Smooth muscle cell (in vitro differentiated cells): ENCODE results near the gene DPF3. TPM values are rescaled to one million over a fixed set of nuclear protein-coding genes. Genes with fewer than 3 reads are reported as not detected.

Source experiments
- DNase-seq: peaks from one replicate; lab custom pipeline; 2025; ENCODE audit not compliant: unreplicated experiment; lab: John Stamatoyannopoulos, UW
- H2AFZ ChIP-seq: fragments of 200-600 bp; sonication (generic); 2 replicates; pipeline ENCODE4 v1.6.0; 2016; ENCODE audit warnings: antibody characterized with exemption, low read depth, mild to moderate bottlenecking
- H3F3A ChIP-seq: fragments of 200-600 bp; sonication (generic); 2 replicates; pipeline ENCODE4 v1.6.0; 2017; ENCODE audit warnings: antibody characterized with exemption, low read depth
- H3K27ac ChIP-seq: fragments of 200-600 bp; sonication (generic); 2 replicates; pipeline ENCODE4 v1.5.1; 2016; ENCODE audit warnings: low read depth, mild to moderate bottlenecking
- H3K27me3 ChIP-seq: fragments of 200-600 bp; sonication (generic); 2 replicates; pipeline ENCODE4 v1.6.1; 2016; ENCODE audit warnings: low read depth, mild to moderate bottlenecking
- H3K36me3 ChIP-seq: fragments of 200-600 bp; sonication (generic); 2 replicates; pipeline ENCODE4 v1.5.1; 2016; ENCODE audit warnings: low read depth
- H3K4me1 ChIP-seq: fragments of 200-600 bp; sonication (generic); 2 replicates; pipeline ENCODE4 v1.5.1; 2016; ENCODE audit warnings: low read depth
- H3K4me2 ChIP-seq: fragments of 200-600 bp; sonication (generic); 2 replicates; pipeline ENCODE4 v1.6.0; 2016; ENCODE audit warnings: mild to moderate bottlenecking
- H3K4me3 ChIP-seq: fragments of 200-600 bp; sonication (generic); 2 replicates; pipeline ENCODE4 v1.5.1; 2016; ENCODE audit warnings: mild to moderate bottlenecking
- H3K79me2 ChIP-seq: fragments of 200-600 bp; sonication (generic); 2 replicates; pipeline ENCODE4 v1.6.0; 2016; ENCODE audit warnings: low read depth, mild to moderate bottlenecking
- H3K9ac ChIP-seq: fragments of 200-600 bp; sonication (generic); 2 replicates; pipeline ENCODE4 v1.6.0; 2016; ENCODE audit warnings: low read depth
- H3K9me3 ChIP-seq: fragments of 200-600 bp; sonication (generic); replicated peaks from 2 replicates; pipeline ENCODE4 v1.5.1; 2016; ENCODE audit warnings: low read depth
- H4K20me1 ChIP-seq: fragments of 200-600 bp; sonication (generic); 2 replicates; pipeline ENCODE4 v1.6.0; 2016; ENCODE audit warnings: low read depth
- WGBS: methylation state at CpG from one replicate; pipeline ENCODE4 v1.1.7; 2016; ENCODE audit warnings: low lambda C conversion rate; 5-methylcytosine and 5-hydroxymethylcytosine counted together
- polyA plus RNA-seq: library from polyadenylated mRNA; unstranded; fragments of >200 nt; fragmentation: Nextera tagmentation; extraction: Ambion mirVana; gene quantifications from 2 replicates; pipeline ENCODE4 v1.2.1, GENCODE V29; 2016
- total RNA-seq: library from RNA; depleted of rRNA; stranded (reverse); fragments of >200 nt; gene quantifications from 2 replicates; pipeline ENCODE4 v1.2.3, GENCODE V29; 2014
- TF ChIP-seq, protein P1 (sequence below): fragments of 200-600 bp; sonication (generic); IDR thresholded peaks from 2 replicates; pipeline ENCODE4 v1.5.1; 2017; ENCODE audit warnings: borderline replicate concordance, mild to moderate bottlenecking, antibody characterized with exemption; ENCODE audit not compliant: insufficient read depth, poor library complexity, severe bottlenecking

Gene DPF3
- total and polyA plus RNA-seq, 2 experiments from 2014 or later: 4.9 to 12.6 TPM

DNA sequence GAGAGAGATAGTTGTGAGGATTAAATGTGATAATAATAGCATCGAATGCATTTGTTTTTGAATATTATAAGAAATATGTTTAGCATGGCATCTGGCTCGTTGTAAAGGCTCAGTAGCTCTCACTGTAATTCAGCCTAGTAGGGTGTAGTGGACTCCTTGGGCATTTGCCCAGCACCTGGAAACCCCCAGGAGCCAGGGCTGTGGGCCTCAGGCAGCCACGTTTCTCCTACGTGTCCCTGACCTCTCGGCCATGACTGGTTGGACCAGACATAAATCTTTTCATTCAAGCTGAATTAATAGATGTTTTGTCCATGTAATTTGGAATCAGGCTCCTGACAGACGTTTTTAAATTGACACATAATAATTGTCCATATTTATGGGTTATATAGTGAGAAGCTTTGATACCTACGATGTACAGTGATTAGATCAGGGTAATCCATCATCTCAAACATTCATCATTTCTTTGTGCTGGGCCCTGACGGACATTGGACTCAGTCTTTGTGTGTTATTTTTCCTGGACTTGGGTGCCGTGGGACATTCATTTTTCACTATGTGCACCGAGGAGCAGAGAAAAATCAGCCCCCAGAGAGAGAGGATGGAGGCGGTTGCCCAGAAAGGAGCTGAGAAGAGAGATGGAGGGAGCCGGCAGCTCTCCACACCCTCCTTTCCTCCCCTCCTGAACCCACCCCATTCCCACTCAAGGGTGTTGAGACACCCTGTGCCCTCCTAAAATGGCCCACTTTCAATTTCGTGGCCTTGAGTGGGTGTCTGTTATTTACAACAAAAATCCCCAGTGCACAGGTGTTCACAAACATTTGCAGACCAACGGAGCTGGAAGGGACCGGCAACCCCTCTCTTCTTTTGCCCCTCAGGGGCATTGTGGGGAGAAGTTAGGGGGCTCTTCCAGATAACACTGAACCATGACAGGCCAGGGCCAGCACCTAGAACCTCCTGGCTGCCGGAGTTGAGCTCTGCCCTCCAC lies 296.4 kb downstream of the DPF3 start:
- H3F3A ChIP-seq: no peaks in the 10 kb centered on the region
- no peaks in the 10 kb centered on the region for H4K20me1 ChIP-seq
- no peaks in the 10 kb centered on the region for H3K9me3 ChIP-seq
- no peaks in the 10 kb centered on the region for H3K79me2 ChIP-seq
- TF ChIP-seq, protein P1, sequence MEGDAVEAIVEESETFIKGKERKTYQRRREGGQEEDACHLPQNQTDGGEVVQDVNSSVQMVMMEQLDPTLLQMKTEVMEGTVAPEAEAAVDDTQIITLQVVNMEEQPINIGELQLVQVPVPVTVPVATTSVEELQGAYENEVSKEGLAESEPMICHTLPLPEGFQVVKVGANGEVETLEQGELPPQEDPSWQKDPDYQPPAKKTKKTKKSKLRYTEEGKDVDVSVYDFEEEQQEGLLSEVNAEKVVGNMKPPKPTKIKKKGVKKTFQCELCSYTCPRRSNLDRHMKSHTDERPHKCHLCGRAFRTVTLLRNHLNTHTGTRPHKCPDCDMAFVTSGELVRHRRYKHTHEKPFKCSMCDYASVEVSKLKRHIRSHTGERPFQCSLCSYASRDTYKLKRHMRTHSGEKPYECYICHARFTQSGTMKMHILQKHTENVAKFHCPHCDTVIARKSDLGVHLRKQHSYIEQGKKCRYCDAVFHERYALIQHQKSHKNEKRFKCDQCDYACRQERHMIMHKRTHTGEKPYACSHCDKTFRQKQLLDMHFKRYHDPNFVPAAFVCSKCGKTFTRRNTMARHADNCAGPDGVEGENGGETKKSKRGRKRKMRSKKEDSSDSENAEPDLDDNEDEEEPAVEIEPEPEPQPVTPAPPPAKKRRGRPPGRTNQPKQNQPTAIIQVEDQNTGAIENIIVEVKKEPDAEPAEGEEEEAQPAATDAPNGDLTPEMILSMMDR: no peak
- H3K36me3 ChIP-seq: no peaks in the 10 kb centered on the region
- WGBS: 80% methylated on average over 16 of the region's 16 CpGs
- H3K4me1 ChIP-seq: peaks cover 4% of the 10 kb centered on the region
- no peak overlapping the region for H3K27ac ChIP-seq
- DNase-seq: no peak
- H3K27me3 ChIP-seq: no peaks in the 10 kb centered on the region
- no peak overlapping the region for H3K4me2 ChIP-seq
- no peak overlapping the region for H3K4me3 ChIP-seq
- H3K9ac ChIP-seq: no peak overlapping the region
- H2AFZ ChIP-seq: no peak overlapping the region

DNA sequence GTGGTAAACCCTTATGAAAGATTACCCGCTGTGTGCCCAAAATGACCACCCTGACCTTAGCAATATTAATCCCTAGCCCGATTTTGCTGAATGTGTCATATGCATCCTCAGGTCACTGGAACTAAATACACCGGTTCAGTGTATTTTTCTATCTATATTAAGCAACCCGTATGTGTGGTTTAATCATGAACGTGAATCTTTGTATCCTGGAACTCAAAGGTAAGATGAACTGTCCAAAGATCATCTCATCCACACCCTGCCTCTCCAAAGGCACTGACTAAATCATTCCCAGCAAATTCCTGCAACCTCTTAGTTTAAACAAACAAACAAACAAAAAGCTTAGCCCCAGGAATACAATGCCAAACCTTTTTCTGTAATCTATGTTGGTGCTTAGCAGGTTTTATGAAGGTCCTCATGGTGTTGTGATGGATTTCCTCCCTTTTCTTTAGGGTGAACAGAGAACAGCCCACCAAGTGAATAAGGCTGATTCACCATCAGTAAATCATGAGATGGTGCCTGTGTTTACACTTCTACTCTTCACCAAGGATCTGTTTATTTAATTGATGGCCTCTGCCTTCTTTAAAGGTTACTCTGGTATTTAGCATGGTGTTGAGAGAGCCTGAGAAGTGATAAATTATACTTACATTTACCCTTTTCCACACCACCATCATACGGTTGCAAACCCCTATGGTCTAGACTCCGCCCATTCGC lies 298.6 kb downstream of the DPF3 start:
- H2AFZ ChIP-seq: no peak overlapping the region
- WGBS: 92% methylated on average over 8 of the region's 8 CpGs
- no peak overlapping the region for H3K4me2 ChIP-seq
- no peak for DNase-seq
- H4K20me1 ChIP-seq: no peaks in the 10 kb centered on the region
- H3K27ac ChIP-seq: no peak overlapping the region
- no peaks in the 10 kb centered on the region for H3K9me3 ChIP-seq
- no peaks in the 10 kb centered on the region for H3K79me2 ChIP-seq
- no peaks in the 10 kb centered on the region for H3K36me3 ChIP-seq
- peaks cover 4% of the 10 kb centered on the region for H3K4me1 ChIP-seq
- no peaks in the 10 kb centered on the region for H3F3A ChIP-seq
- H3K4me3 ChIP-seq: no peak overlapping the region
- no peaks in the 10 kb centered on the region for H3K27me3 ChIP-seq
- TF ChIP-seq, protein P1: no peak
- H3K9ac ChIP-seq: no peak overlapping the region

DNA sequence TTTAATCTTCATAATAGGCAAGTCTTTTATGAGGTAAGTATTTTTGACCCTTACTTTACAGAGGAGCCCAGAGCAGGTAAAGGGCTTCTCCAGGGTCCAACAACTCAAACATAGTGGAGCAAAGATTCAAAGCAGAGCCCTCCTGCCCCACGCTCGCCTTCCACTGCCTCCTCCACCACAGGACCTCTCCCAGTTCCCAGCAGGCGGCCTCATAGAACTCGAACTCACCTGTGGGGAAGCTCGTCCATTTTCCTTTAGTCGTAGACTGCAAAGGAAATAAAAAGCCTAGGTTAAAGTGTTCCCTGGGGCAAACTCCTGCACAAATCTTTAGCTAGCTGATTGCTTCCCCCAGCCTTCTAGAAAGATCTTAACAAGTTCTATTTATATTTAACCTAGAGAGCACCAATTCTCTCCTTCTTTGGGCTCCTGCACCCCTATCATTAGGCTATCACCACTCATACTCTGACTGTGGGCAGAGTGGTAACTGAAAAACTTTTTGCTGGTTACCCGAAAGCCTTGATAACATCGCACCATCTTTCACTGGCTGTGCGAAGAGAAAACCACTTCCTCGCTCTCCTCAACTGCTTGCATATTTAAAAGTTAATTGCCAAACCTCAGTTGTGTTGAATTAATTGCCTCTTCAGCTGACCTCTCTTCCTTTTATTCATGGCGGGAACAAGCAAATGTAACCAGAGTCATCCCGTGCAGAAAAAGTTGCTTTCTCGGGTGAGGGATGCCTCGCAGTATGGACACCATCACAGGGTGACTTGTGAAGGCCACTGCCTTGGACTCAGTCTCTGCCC lies 299.6 kb downstream of the DPF3 start:
- no peak overlapping the region for H3K4me2 ChIP-seq
- no peak overlapping the region for H3K27ac ChIP-seq
- H2AFZ ChIP-seq: no peak overlapping the region
- H3K4me1 ChIP-seq: no peaks in the 10 kb centered on the region
- H3K79me2 ChIP-seq: no peaks in the 10 kb centered on the region
- no peaks in the 10 kb centered on the region for H4K20me1 ChIP-seq
- TF ChIP-seq, protein P1: no peak
- H3K9ac ChIP-seq: no peak overlapping the region
- H3K36me3 ChIP-seq: no peaks in the 10 kb centered on the region
- DNase-seq: no peak
- H3F3A ChIP-seq: no peaks in the 10 kb centered on the region
- 93% methylated on average over 14 of the region's 14 CpGs for WGBS
- H3K27me3 ChIP-seq: no peaks in the 10 kb centered on the region
- no peaks in the 10 kb centered on the region for H3K9me3 ChIP-seq
- no peak overlapping the region for H3K4me3 ChIP-seq
